Smooth muscle cell (in vitro differentiated cells): ENCODE measurements around the gene SHH. TPM values are rescaled to one million over a fixed set of nuclear protein-coding genes. Genes with fewer than 3 reads are reported as not detected.

Source experiments
- DNase-seq: peaks from one replicate; lab custom pipeline; 2025; ENCODE audit not compliant: unreplicated experiment; lab: John Stamatoyannopoulos, UW
- H2AFZ ChIP-seq: fragments of 200-600 bp; sonication (generic); 2 replicates; pipeline ENCODE4 v1.6.0; 2016; ENCODE audit warnings: antibody characterized with exemption, low read depth, mild to moderate bottlenecking
- H3F3A ChIP-seq: fragments of 200-600 bp; sonication (generic); 2 replicates; pipeline ENCODE4 v1.6.0; 2017; ENCODE audit warnings: antibody characterized with exemption, low read depth
- H3K27ac ChIP-seq: fragments of 200-600 bp; sonication (generic); 2 replicates; pipeline ENCODE4 v1.5.1; 2016; ENCODE audit warnings: low read depth, mild to moderate bottlenecking
- H3K27me3 ChIP-seq: fragments of 200-600 bp; sonication (generic); 2 replicates; pipeline ENCODE4 v1.6.1; 2016; ENCODE audit warnings: low read depth, mild to moderate bottlenecking
- H3K36me3 ChIP-seq: fragments of 200-600 bp; sonication (generic); 2 replicates; pipeline ENCODE4 v1.5.1; 2016; ENCODE audit warnings: low read depth
- H3K4me1 ChIP-seq: fragments of 200-600 bp; sonication (generic); 2 replicates; pipeline ENCODE4 v1.5.1; 2016; ENCODE audit warnings: low read depth
- H3K4me2 ChIP-seq: fragments of 200-600 bp; sonication (generic); 2 replicates; pipeline ENCODE4 v1.6.0; 2016; ENCODE audit warnings: mild to moderate bottlenecking
- H3K4me3 ChIP-seq: fragments of 200-600 bp; sonication (generic); 2 replicates; pipeline ENCODE4 v1.5.1; 2016; ENCODE audit warnings: mild to moderate bottlenecking
- H3K79me2 ChIP-seq: fragments of 200-600 bp; sonication (generic); 2 replicates; pipeline ENCODE4 v1.6.0; 2016; ENCODE audit warnings: low read depth, mild to moderate bottlenecking
- H3K9ac ChIP-seq: fragments of 200-600 bp; sonication (generic); 2 replicates; pipeline ENCODE4 v1.6.0; 2016; ENCODE audit warnings: low read depth
- H3K9me3 ChIP-seq: fragments of 200-600 bp; sonication (generic); replicated peaks from 2 replicates; pipeline ENCODE4 v1.5.1; 2016; ENCODE audit warnings: low read depth
- H4K20me1 ChIP-seq: fragments of 200-600 bp; sonication (generic); 2 replicates; pipeline ENCODE4 v1.6.0; 2016; ENCODE audit warnings: low read depth
- WGBS: methylation state at CpG from one replicate; pipeline ENCODE4 v1.1.7; 2016; ENCODE audit warnings: low lambda C conversion rate; 5-methylcytosine and 5-hydroxymethylcytosine counted together
- polyA plus RNA-seq: library from polyadenylated mRNA; unstranded; fragments of >200 nt; fragmentation: Nextera tagmentation; extraction: Ambion mirVana; gene quantifications from 2 replicates; pipeline ENCODE4 v1.2.1, GENCODE V29; 2016
- total RNA-seq: library from RNA; depleted of rRNA; stranded (reverse); fragments of >200 nt; gene quantifications from 2 replicates; pipeline ENCODE4 v1.2.3, GENCODE V29; 2014
- TF ChIP-seq, protein P1 (sequence below): fragments of 200-600 bp; sonication (generic); IDR thresholded peaks from 2 replicates; pipeline ENCODE4 v1.5.1; 2017; ENCODE audit warnings: borderline replicate concordance, mild to moderate bottlenecking, antibody characterized with exemption; ENCODE audit not compliant: insufficient read depth, poor library complexity, severe bottlenecking

Gene SHH
- total and polyA plus RNA-seq, 2 experiments from 2014 or later, result not detected

DNA sequence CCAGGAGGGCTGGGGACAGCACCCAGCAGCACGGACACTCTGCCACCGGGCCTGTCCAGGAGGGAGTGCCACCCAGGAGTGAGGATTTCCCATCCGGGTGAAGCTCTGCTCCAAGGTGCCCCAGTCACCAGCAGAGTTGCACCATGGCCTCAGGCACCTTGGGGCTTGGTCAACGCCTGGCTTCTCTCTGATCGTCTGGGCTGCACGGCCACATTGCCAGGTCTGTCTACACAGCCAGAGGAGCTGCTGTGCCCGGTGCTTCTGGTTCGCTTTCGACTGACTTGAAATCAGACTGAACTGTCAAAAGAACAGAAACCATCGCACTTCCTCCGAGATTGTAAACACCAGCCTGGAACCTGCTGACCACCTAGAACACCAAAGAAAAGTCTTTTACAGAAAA, 12.0 kb downstream of the SHH start:
- H3K36me3 ChIP-seq, result no peaks in the 10 kb centered on the region
- no peak overlapping the region for H3K4me2 ChIP-seq
- H4K20me1 ChIP-seq, result no peaks in the 10 kb centered on the region
- H3F3A ChIP-seq, result no peaks in the 10 kb centered on the region
- no peak overlapping the region for H2AFZ ChIP-seq
- TF ChIP-seq, protein P1, sequence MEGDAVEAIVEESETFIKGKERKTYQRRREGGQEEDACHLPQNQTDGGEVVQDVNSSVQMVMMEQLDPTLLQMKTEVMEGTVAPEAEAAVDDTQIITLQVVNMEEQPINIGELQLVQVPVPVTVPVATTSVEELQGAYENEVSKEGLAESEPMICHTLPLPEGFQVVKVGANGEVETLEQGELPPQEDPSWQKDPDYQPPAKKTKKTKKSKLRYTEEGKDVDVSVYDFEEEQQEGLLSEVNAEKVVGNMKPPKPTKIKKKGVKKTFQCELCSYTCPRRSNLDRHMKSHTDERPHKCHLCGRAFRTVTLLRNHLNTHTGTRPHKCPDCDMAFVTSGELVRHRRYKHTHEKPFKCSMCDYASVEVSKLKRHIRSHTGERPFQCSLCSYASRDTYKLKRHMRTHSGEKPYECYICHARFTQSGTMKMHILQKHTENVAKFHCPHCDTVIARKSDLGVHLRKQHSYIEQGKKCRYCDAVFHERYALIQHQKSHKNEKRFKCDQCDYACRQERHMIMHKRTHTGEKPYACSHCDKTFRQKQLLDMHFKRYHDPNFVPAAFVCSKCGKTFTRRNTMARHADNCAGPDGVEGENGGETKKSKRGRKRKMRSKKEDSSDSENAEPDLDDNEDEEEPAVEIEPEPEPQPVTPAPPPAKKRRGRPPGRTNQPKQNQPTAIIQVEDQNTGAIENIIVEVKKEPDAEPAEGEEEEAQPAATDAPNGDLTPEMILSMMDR, result no peak
- H3K4me1 ChIP-seq, result peaks cover 12% of the 10 kb centered on the region
- H3K4me3 ChIP-seq, result no peak overlapping the region
- no peaks in the 10 kb centered on the region for H3K9me3 ChIP-seq
- H3K27ac ChIP-seq, result no peak overlapping the region
- peaks cover 81% of the 10 kb centered on the region for H3K27me3 ChIP-seq
- no peak overlapping the region for H3K9ac ChIP-seq
- no peak for DNase-seq
- 89% methylated on average over 11 of the region's 11 CpGs for WGBS
- H3K79me2 ChIP-seq, result no peaks in the 10 kb centered on the region

DNA sequence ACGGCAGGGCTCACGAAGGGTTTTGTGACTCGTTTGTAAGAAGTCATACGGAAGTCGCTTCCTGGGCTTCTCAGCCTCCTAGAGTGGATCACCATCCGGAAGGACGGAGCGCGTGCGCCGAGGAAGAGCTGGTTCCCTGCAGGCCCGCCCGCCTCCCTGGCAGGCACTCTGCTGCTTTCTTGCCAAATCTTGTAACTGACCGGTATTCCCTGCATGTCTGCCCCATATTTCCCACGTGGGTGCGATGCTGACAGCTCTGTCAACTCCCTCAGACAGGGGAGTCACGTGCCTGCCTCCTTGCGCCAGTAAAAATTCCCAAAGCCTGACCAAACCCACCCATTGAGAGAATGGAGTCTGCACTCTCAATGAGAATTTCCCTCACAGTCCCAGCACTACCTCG, 12.7 kb downstream of the SHH start:
- Histone ChIP-seq H3K79me2 (no peaks in the 10 kb centered on the region), H3K9ac (no peak overlapping the region), H3F3A (no peaks in the 10 kb centered on the region), H3K4me3 (no peak overlapping the region), H3K27ac (no peak overlapping the region), H3K4me1 (peaks cover 9% of the 10 kb centered on the region), H2AFZ (no peak overlapping the region), H3K4me2 (no peak overlapping the region), H3K27me3 (peaks cover 75% of the 10 kb centered on the region), H3K9me3 (no peaks in the 10 kb centered on the region), H3K36me3 (no peaks in the 10 kb centered on the region), H4K20me1 (no peaks in the 10 kb centered on the region)
- TF ChIP-seq, protein P1, result no peak
- no peak for DNase-seq
- WGBS, result 80% methylated on average over 19 of the region's 19 CpGs

DNA sequence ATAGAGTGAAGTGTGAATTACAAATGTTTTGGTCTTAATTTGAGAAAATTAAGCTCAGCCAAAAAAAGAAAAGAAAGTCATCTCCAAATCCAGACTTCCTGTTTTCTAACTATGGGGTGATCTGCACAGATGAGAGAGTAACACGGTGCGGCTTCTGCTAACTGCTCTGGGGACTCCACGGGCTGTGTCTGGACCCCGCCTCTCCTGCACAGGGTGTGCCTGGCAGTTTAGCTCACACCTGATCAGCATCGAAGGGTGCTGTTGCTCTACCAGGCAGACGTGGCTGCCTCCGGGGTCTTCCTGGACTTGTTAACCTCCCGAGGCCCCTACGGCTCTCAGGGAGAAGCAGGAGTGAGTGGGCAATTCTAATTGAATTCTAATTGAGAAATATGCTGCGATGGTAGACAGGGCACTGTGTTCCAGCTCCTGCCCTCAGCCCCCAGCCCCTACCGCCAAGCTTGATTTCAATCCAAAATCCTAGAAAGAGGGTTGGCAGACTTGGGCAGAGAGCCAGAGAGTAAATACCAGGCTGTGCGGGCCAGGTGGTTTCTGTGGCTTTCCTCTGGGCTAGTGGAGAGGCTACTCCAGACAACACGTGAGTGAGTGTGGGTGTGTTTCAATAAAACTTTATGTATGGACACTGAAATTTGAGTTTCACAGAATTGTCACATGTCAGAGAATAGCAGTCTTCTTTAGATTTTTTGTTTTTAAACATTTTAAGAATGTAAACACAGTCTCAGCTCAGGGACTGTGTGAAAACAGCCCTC, 13.4 kb downstream of the SHH start:
- Histone ChIP-seq H3K27ac (no peak overlapping the region), H3K4me1 (peaks cover 4% of the 10 kb centered on the region), H2AFZ (no peak overlapping the region), H3K36me3 (no peaks in the 10 kb centered on the region), H3F3A (no peaks in the 10 kb centered on the region), H3K9ac (no peak overlapping the region), H3K79me2 (no peaks in the 10 kb centered on the region), H3K4me3 (no peak overlapping the region), H3K27me3 (peaks cover 69% of the 10 kb centered on the region), H3K9me3 (no peaks in the 10 kb centered on the region), H3K4me2 (no peak overlapping the region), H4K20me1 (no peaks in the 10 kb centered on the region)
- 88% methylated on average over 13 of the region's 13 CpGs for WGBS
- TF ChIP-seq, protein P1, result no peak
- no peak for DNase-seq
